H1 (cell line): ENCODE data around the gene CAMK2B. TPM values are rescaled to one million over a fixed set of nuclear protein-coding genes. Genes with fewer than 3 reads are reported as not detected.

ENCODE experiments used
- CTCF ChIA-PET: fragments of 300-600 bp; sonication (Branson Sonifier 250); formaldehyde crosslinking; loops from one replicate; lab custom pipeline; 2021; ENCODE audit not compliant: partially characterized antibody; lab: Charles Lee
- POLR2A ChIA-PET: fragments of 300-600 bp; sonication (Branson Sonifier 250); formaldehyde crosslinking; loops from one replicate; lab custom pipeline; 2021; ENCODE audit warnings: inconsistent platforms; ENCODE audit not compliant: partially characterized antibody; lab: Charles Lee
- DNase-seq, 2 experiments: peaks; one replicate each; pipeline versions ENCODE4 v3.0.0 to v3.0.0-alpha.2; 2010 to 2022; ENCODE audit warnings: low spot score in 2 of 2, low read depth in 1 of 2, mixed read lengths in 1 of 2
- FAIRE-seq: peaks from 2 replicates; lab custom pipeline; 2011; peaks lifted over from hg19 to GRCh38; lab: Jason Lieb, UNC
- H2AFZ ChIP-seq: 2 replicates; pipeline ENCODE4 v1.8.1; 2012; ENCODE audit warnings: low read length, inconsistent platforms
- H2AK5ac ChIP-seq: 2 replicates; pipeline ENCODE4 v1.6.1; 2013; ENCODE audit warnings: low read depth, low read length
- H2BK120ac ChIP-seq: replicated peaks from 2 replicates; pipeline ENCODE3; 2013; ENCODE audit warnings: low read depth, low read length, inconsistent platforms
- H2BK12ac ChIP-seq: 2 replicates; pipeline ENCODE4 v1.6.1; 2013; ENCODE audit warnings: low read depth, low read length
- H2BK15ac ChIP-seq: 2 replicates; pipeline ENCODE4 v1.6.1; 2013; ENCODE audit warnings: low read length
- H2BK20ac ChIP-seq: 2 replicates; pipeline ENCODE4 v1.6.1; 2013; ENCODE audit warnings: low read length
- H2BK5ac ChIP-seq: 2 replicates; pipeline ENCODE4 v1.6.1; 2013; ENCODE audit warnings: low read depth, low read length
- H3K14ac ChIP-seq: 2 replicates; pipeline ENCODE4 v1.6.1; 2013; ENCODE audit warnings: inconsistent platforms; ENCODE audit not compliant: insufficient read length
- H3K18ac ChIP-seq: 2 replicates; pipeline ENCODE4 v1.6.1; 2013; ENCODE audit warnings: low read length; ENCODE audit errors: extremely low read depth
- H3K23ac ChIP-seq: 2 replicates; pipeline ENCODE4 v1.6.1; 2013; ENCODE audit warnings: inconsistent platforms; ENCODE audit not compliant: insufficient read length
- H3K23me2 ChIP-seq: 2 replicates; pipeline ENCODE4 v1.6.1; 2013; ENCODE audit warnings: low read depth, low read length
- H3K27ac ChIP-seq: 2 replicates; pipeline ENCODE4 v1.6.1; 2011; ENCODE audit warnings: low read depth, low read length, inconsistent platforms
- H3K27me3 ChIP-seq, 4 experiments: replicated peaks in 1 of 4; 1 replicate in 1 of 4; 2 replicates in 3 of 4; pipeline versions ENCODE4 v1.6.1 to v1.8.1; 2011 to 2013; ENCODE audit warnings: low read length in 3 of 4, mild to moderate bottlenecking in 3 of 4, inconsistent platforms in 2 of 4, mixed read lengths in 2 of 4, moderate library complexity in 1 of 4; ENCODE audit not compliant: control insufficient read depth in 3 of 4, insufficient read depth in 3 of 4; ENCODE audit errors: extremely low read depth in 1 of 4
- H3K36me3 ChIP-seq, 4 experiments: 2 replicates each; pipeline versions ENCODE4 v1.6.1 to v1.8.1; 2011 to 2013; ENCODE audit warnings: mild to moderate bottlenecking in 4 of 4, low read length in 3 of 4, moderate library complexity in 2 of 4, control low read depth in 1 of 4, inconsistent platforms in 1 of 4; ENCODE audit not compliant: insufficient read depth in 4 of 4, control insufficient read depth in 2 of 4
- H3K4ac ChIP-seq: replicated peaks from 2 replicates; pipeline ENCODE3; 2013; ENCODE audit warnings: low read length, low read depth, mixed read lengths, inconsistent platforms; ENCODE audit not compliant: insufficient read length
- H3K4me1 ChIP-seq, 4 experiments: replicated peaks in 1 of 4; 1 replicate in 1 of 4; 2 replicates in 3 of 4; pipeline versions ENCODE4 v1.6.1 to v1.8.1; 2011 to 2013; ENCODE audit warnings: low read length in 3 of 4, inconsistent platforms in 2 of 4, mixed read lengths in 1 of 4; ENCODE audit not compliant: insufficient read depth in 4 of 4, control insufficient read depth in 3 of 4
- H3K4me2 ChIP-seq, 2 experiments: 2 replicates each; pipeline versions ENCODE4 v1.6.1 to v1.8.1; 2011 to 2013; ENCODE audit warnings: low read depth in 2 of 2, low read length in 2 of 2, control low read depth in 1 of 2, inconsistent platforms in 1 of 2, mild to moderate bottlenecking in 1 of 2; ENCODE audit not compliant: insufficient read depth in 1 of 2
- H3K4me3 ChIP-seq, 4 experiments: fragments of 200-600, 300-600 bp in 1 of 4; sonication (generic), shearing (Covaris generic), sonication (Bioruptor Twin) in 1 of 4; 2 replicates each; pipeline versions ENCODE4 v1.5.1 to v1.8.1; 2011 to 2016; ENCODE audit warnings: low read length in 4 of 4, low read depth in 3 of 4, control low read depth in 2 of 4, inconsistent platforms in 2 of 4, mild to moderate bottlenecking in 2 of 4, mixed read lengths in 1 of 4, moderate library complexity in 1 of 4; ENCODE audit not compliant: insufficient read depth in 2 of 4; ENCODE audit errors: extremely low read depth in 1 of 4
- H3K56ac ChIP-seq: replicated peaks from 2 replicates; pipeline ENCODE3; 2013; ENCODE audit warnings: low read depth, mild to moderate bottlenecking, mixed read lengths, low read length, inconsistent platforms; ENCODE audit not compliant: insufficient read length
- H3K79me1 ChIP-seq: 2 replicates; pipeline ENCODE4 v1.6.1; 2013; ENCODE audit warnings: low read depth, low read length, control low read depth
- H3K79me2 ChIP-seq, 2 experiments: 2 replicates each; pipeline versions ENCODE4 v1.6.1 to v1.8.1; 2012 to 2013; ENCODE audit warnings: low read length in 2 of 2, mild to moderate bottlenecking in 2 of 2, inconsistent platforms in 1 of 2; ENCODE audit not compliant: insufficient read depth in 2 of 2, control insufficient read depth in 1 of 2
- H3K9ac ChIP-seq, 4 experiments: replicated peaks in 1 of 4; 1 replicate in 1 of 4; 2 replicates in 3 of 4; pipeline versions ENCODE4 v1.6.1 to v1.8.1; 2011 to 2013; ENCODE audit warnings: low read depth in 3 of 4, low read length in 3 of 4, control low read depth in 2 of 4, mild to moderate bottlenecking in 2 of 4, moderate library complexity in 2 of 4, inconsistent platforms in 1 of 4; ENCODE audit errors: extremely low read depth in 1 of 4
- H3K9me3 ChIP-seq, 2 experiments: 2 replicates each; pipeline versions ENCODE4 v1.6.1 to v1.8.1; 2012 to 2013; ENCODE audit warnings: mild to moderate bottlenecking in 2 of 2, moderate library complexity in 2 of 2, control low read depth in 1 of 2, inconsistent platforms in 1 of 2, low read depth in 1 of 2, low read length in 1 of 2, mixed read lengths in 1 of 2; ENCODE audit not compliant: insufficient read depth in 2 of 2
- H4K20me1 ChIP-seq, 2 experiments: replicated peaks in 1 of 2; 2 replicates each; pipeline versions ENCODE3 to v1.8.1; 2011 to 2013; ENCODE audit warnings: inconsistent platforms in 2 of 2, low read length in 2 of 2, mild to moderate bottlenecking in 1 of 2; ENCODE audit not compliant: insufficient read depth in 2 of 2, control insufficient read depth in 1 of 2
- H4K5ac ChIP-seq: 2 replicates; pipeline ENCODE4 v1.6.1; 2013; ENCODE audit warnings: low read length, low read depth, mixed read lengths, inconsistent platforms; ENCODE audit not compliant: insufficient read length
- H4K8ac ChIP-seq: 2 replicates; pipeline ENCODE4 v1.8.0; 2013; ENCODE audit warnings: mild to moderate bottlenecking, moderate library complexity, low read length, inconsistent platforms; ENCODE audit not compliant: insufficient read depth; ENCODE audit errors: extremely low read depth
- H4K91ac ChIP-seq: replicated peaks from 2 replicates; pipeline ENCODE3; 2013; ENCODE audit warnings: low read length, mixed read lengths, inconsistent platforms; ENCODE audit not compliant: insufficient read length
- FOSL1 ChIP-seq: IDR thresholded peaks from 2 replicates; pipeline ENCODE4 v1.6.1; 2011; ENCODE audit warnings: mild to moderate bottlenecking, low read depth, low read length, moderate library complexity; ENCODE audit not compliant: insufficient read depth
- NANOG ChIP-seq: IDR thresholded peaks from 2 replicates; pipeline ENCODE4 v1.6.1; 2011; ENCODE audit warnings: low read length, low read depth, mild to moderate bottlenecking, inconsistent platforms; ENCODE audit not compliant: insufficient read depth, poor library complexity, severe bottlenecking
- WGBS, 2 experiments: shearing (Covaris generic) in 1 of 2; methylation state at CpG; one replicate each; pipeline versions ENCODE4 v1.1.6 to v1.1.7; 2013 to 2015; ENCODE audit warnings: low lambda C conversion rate in 2 of 2, mixed read lengths in 2 of 2, inconsistent platforms in 1 of 2, low coverage in 1 of 2, missing lambda C conversion rate in 1 of 2; ENCODE audit not compliant: insufficient replicate concordance in 2 of 2, insufficient coverage in 1 of 2, insufficient read length in 1 of 2; ENCODE audit errors: extremely low coverage in 1 of 2, missing lambda C conversion rate in 1 of 2; 5-methylcytosine and 5-hydroxymethylcytosine counted together
- polyA plus RNA-seq, 7 experiments: library from polyadenylated mRNA; depleted of rRNA in 3 of 7; stranded (reverse) in 5 of 7; unstranded in 2 of 7; fragments of >200 nt in 5 of 7; fragments of 200-250 nt in 2 of 7; gene quantifications; 1 replicate in 5 of 7; 2 replicates in 1 of 7; 4 replicates in 1 of 7; pipeline versions ENCODE4 v1.2.1 to v1.2.3, GENCODE V29; 2011 to 2013; ENCODE audit warnings: missing spikeins in 2 of 7, mixed read lengths in 2 of 7
- total RNA-seq: library from RNA; stranded (reverse); fragmentation: NEBNext Ultra II Directional; extraction: Animal tissue kit (Norgen Biotek cat#: 25700); gene quantifications from 2 replicates; pipeline ENCODE4 v1.2.1, GENCODE V29; 2021

CAMK2B gene
- total and polyA plus RNA-seq, 2 of the 8 experiments (the other 6 are each of a cell fraction or from before 2014, with no cell fraction given): 0.05 to 0.15 TPM

DNA sequence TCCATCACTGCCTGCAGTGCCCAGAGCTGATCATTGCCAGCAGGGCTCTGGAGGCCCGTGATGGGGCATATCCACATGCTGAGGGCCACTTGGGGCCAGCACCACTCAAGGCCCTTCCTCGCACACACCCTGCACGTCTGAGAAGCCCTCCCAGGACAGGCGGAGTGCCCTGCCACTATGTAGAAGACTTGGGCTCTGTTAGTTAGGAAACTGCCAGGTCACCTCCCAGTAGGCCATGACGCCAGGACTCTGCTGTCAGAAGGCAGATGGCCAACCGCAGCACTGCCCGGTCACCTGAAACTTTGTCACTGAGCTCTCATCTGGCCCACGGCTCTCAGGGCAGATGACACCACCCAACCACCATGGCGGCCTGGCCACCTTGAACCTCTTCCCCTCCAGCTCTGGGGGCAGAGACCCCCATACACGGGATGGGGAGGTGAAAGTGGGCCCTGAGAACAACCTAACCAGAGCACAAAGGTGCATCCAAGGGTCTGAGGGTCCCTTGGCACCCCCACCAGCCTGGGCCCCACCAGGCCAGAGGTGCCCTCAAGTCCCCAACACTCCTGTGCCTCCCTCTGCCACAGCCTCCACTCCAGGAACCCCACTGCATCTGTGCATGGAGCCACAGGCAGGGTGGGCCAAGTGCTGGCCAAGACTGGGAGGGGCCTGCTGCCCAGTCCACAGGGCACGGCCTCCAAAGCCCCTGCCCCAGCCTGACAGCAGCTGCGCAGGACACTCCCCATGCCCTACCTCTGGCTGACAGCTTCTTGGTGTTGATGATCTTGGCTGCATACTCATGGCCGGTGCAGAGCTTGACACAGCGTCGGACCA lies 41.8 kb downstream of the CAMK2B start:
- H3K23me2 ChIP-seq: no peaks in the 10 kb centered on the region
- H2BK15ac ChIP-seq: no peak overlapping the region
- H4K5ac ChIP-seq: no peak overlapping the region
- no peak overlapping the region for H2BK12ac ChIP-seq
- no peaks in the 10 kb centered on the region for H3K79me2 ChIP-seq
- no peak overlapping the region for H2BK5ac ChIP-seq
- no peaks in the 10 kb centered on the region for H3K27me3 ChIP-seq
- H2AK5ac ChIP-seq: no peak overlapping the region
- H3K27ac ChIP-seq: no peak overlapping the region
- FAIRE-seq (no peak), DNase-seq (peak in 1 of 2 experiments; percentile 38)
- no peak overlapping the region for H2BK20ac ChIP-seq
- no peaks in the 10 kb centered on the region for H3K9me3 ChIP-seq
- H4K91ac ChIP-seq: no peak overlapping the region
- H3K14ac ChIP-seq: no peak overlapping the region
- no peak overlapping the region for H3K4me3 ChIP-seq
- no peaks in the 10 kb centered on the region for H3K36me3 ChIP-seq
- no peak overlapping the region for H2BK120ac ChIP-seq
- WGBS, 2 experiments: 82% methylated on average over 13 of the region's 15 CpGs; no CpG with 5 or more reads in 1 of the 2 experiments
- H4K20me1 ChIP-seq: peaks cover 0 to 3% of the 10 kb centered on the region in 2 experiments
- no peak overlapping the region for H4K8ac ChIP-seq
- ChIA-PET POLR2A (no interaction called here), CTCF (interaction anchor here (0.9 to 4.3 kb wide), 4 partner anchors 16 to 41 kb away, joined by 3 to 22 read pairs (median 3); no protein-coding TSS in a partner anchor)
- H3K4ac ChIP-seq: no peak overlapping the region
- no peaks in the 10 kb centered on the region for H3K79me1 ChIP-seq
- no peak overlapping the region for H3K18ac ChIP-seq
- H3K4me1 ChIP-seq: no peaks in the 10 kb centered on the region
- H3K56ac ChIP-seq: no peak overlapping the region
- H3K23ac ChIP-seq: no peak overlapping the region
- H2AFZ ChIP-seq: no peak overlapping the region
- no peak overlapping the region for H3K4me2 ChIP-seq
- no peak overlapping the region for H3K9ac ChIP-seq
- no peak for TF ChIP-seq FOSL1
- no peak for TF ChIP-seq NANOG
